Measurements from ENCODE around the gene LRRD1. TPM values are rescaled to one million over a fixed set of nuclear protein-coding genes. Genes with fewer than 3 reads are reported as not detected.
"Not testable (repeated sequence)": the region's sequence is repeated elsewhere in the genome, so short reads cannot be mapped to it uniquely, and the experiment has no call there.

LRRD1 gene
- total RNA-seq, 4 donors from 2014 or later = 0.57 TPM; not detected in 3

- Histone ChIP-seq H3K36me3 (peaks cover 0 to 74% (median 0%) of the 10 kb centered on the region in 3 donors), H3K4me1 (no peaks in the 10 kb centered on the region), H3K9me3 (no peaks in the 10 kb centered on the region), H3K4me3 (no peak overlapping the region), H3K27me3 (no peaks in the 10 kb centered on the region), H3K27ac (no peak overlapping the region)
- no peak for DNase-seq
- TF ChIP-seq CTCF (IDR thresholded peaks at IDR 0.05) (no peak), POLR2A (IDR thresholded peaks at IDR 0.05) (no peak)
Observed at GRCh38 chr7:92108821-92109220, 70.1 kb downstream of the LRRD1 start.

GRCh38 chr7:92102862-92103261, 76.1 kb downstream of the LRRD1 start:
- not testable (repeated sequence) for H3K4me1 ChIP-seq, H3K9me3 ChIP-seq, H3K27me3 ChIP-seq, H3K27ac ChIP-seq, H3K4me3 ChIP-seq, DNase-seq
- H3K36me3 ChIP-seq = peaks cover 0 to 92% (median 0%) of the 10 kb centered on the region in 3 donors

GRCh38 chr7:92100534-92100933, 78.4 kb downstream of the LRRD1 start:
- Histone ChIP-seq H3K4me1 (no peaks in the 10 kb centered on the region), H3K36me3 (peaks cover 0 to 90% (median 0%) of the 10 kb centered on the region in 3 donors), H3K9me3 (no peaks in the 10 kb centered on the region), H3K27ac (peak overlapping the region in 2 of 4 donors; percentile 26 to 43), H3K4me3 (no peak overlapping the region), H3K27me3 (no peaks in the 10 kb centered on the region)
- no peak for DNase-seq
- TF ChIP-seq CTCF (IDR thresholded peaks at IDR 0.05) (no peak), POLR2A (IDR thresholded peaks at IDR 0.05) (no peak)

- H3K36me3 ChIP-seq = peaks cover 0 to 90% (median 0%) of the 10 kb centered on the region in 3 donors
- H3K27ac ChIP-seq = no peak overlapping the region
- no peak for TF ChIP-seq POLR2A (IDR thresholded peaks at IDR 0.05)
- DNase-seq = no peak
- H3K4me3 ChIP-seq = no peak overlapping the region
- H3K9me3 ChIP-seq = no peaks in the 10 kb centered on the region
- no peaks in the 10 kb centered on the region for H3K27me3 ChIP-seq
- no peaks in the 10 kb centered on the region for H3K4me1 ChIP-seq
Observed at GRCh38 chr7:92095380-92095779, 83.6 kb downstream of the LRRD1 start.

Small RNA genes within 50 kb of the gene (small RNA-seq; reads per million reads assigned to genes)
- 0 reads per million in 2 donors for gene MIR1285-1
- 0 reads per million in 2 donors for gene RF00019

Other genes starting within 250 kb of the LRRD1 start
- gene AKAP9, start 238.3 kb downstream of the LRRD1 start, total RNA-seq = 100 to 1,000 TPM; 188 to 236 (median 192) TPM
- gene CYP51A1, start 44.7 kb downstream of the LRRD1 start, total RNA-seq = 100 to 1,000 TPM in 2 of 4 donors, 10 to 100 TPM in 2; 11.6 to 137 (median 105) TPM
- gene KRIT1, start 66.8 kb upstream of the LRRD1 start, total RNA-seq = 100 to 1,000 TPM in 3 of 4 donors, 10 to 100 TPM in 1; 65.7 to 229 (median 133) TPM
- 10 to 100 TPM; 37.8 to 82.5 (median 47.1) TPM for gene ANKIB1, start 66.8 kb upstream of the LRRD1 start, total RNA-seq

Measured in Peyer's patch (tissue), 4 donors.